Fibroblast of pulmonary artery (primary cell): Measurements from ENCODE around the gene NINJ2.
"Not testable (repeated sequence)": the region's sequence is repeated elsewhere in the genome, so short reads cannot be mapped to it uniquely, and the experiment has no call there.

Experiments
- DNase-seq: peaks from one replicate; pipeline ENCODE4 v3.0.0-alpha.2; 2010; ENCODE audit warnings: low read depth
- H3K4me3 ChIP-seq: replicated peaks from 2 replicates; pipeline ENCODE4 v1.5.1; 2011; ENCODE audit warnings: low read depth, mild to moderate bottlenecking, control low read depth, low read length, moderate library complexity
- CTCF ChIP-seq: IDR thresholded peaks from 2 replicates; pipeline ENCODE4 v1.5.1; 2011; ENCODE audit warnings: mild to moderate bottlenecking, control low read depth, low read length, inconsistent platforms; ENCODE audit errors: missing control alignments

NINJ2 gene

GRCh38 chr12:700016-700415 is 36.8 kb upstream of the NINJ2 start:
- DNase-seq = no peak
- H3K4me3 ChIP-seq = no peak overlapping the region
- no peak for TF ChIP-seq CTCF

DNA sequence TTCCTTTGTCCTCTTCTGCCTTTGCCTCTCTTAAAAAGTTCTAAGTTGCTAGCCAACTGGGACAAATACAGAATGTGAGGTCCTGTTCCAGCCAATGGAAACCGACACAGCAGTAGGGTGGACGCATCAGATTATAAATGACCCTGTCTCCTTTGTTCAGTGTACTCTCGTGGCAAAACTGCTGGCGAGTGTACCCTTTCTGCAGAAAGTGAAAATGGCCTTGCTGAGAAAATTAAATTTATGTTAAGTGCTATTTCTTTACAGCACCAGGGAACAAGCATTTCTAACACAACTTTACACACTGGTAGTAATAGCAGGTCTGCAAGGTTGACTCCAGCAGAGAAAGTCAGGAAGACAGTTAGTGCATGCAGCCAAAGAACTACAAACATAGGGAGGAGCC is 35.0 kb upstream of the NINJ2 start:
- not testable (repeated sequence) for H3K4me3 ChIP-seq, DNase-seq

DNA sequence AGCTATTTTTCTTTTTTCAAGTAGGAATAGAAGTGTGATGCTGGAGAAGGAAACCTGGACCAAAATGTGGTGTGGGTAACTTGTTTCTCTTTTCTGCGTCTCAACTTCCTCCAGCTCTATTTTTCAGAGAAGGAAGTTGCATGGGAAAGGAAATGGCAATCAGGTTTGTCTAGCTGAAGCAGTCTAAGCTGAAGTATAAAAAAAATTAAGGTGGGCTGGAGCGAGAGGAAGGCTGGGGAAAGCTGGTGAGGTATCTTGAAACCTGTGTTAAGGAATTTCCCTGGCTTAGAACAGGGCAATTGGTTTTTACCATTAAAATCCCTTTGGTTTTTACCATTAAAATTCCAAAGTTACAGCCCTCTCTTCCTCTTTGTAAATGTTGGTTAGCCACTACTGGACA is 34.2 kb upstream of the NINJ2 start:
- DNase-seq = no peak
- H3K4me3 ChIP-seq = no peak overlapping the region
- TF ChIP-seq CTCF = no peak

GRCh38 chr12:694734-695503 is 31.7 kb upstream of the NINJ2 start:
- H3K4me3 ChIP-seq = no peak overlapping the region
- TF ChIP-seq CTCF = no peak
- no peak for DNase-seq

DNA sequence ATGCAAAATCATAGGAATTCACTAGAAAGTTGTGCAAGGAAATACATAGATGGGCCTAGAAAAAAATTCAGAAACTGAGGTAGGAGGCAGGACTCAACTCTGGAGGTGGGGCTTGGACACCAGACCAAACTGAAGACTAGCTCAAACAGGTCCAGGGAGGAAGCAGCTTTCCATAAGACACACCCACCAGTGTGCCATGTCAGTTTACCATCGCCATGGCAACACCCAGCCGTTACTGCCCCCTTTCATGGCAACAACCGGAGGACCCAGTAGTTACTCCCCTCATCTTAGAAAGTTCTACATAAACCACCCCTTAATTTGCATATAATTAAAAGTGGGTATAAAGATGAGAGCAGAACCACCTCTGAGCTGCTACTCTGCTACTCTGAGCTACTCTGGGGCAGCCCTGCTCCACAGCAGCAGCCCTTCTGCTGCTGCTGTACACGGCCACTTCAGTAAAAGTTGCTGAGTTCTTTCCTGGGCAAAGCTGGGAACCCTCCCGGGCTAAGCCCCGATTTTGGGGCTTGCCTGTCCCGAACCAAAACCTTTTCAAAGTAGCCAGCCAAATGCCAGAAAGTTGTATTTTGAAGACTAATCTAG is 30.8 kb upstream of the NINJ2 start:
- H3K4me3 ChIP-seq = no peak overlapping the region
- no peak for DNase-seq
- TF ChIP-seq CTCF = no peak

DNA sequence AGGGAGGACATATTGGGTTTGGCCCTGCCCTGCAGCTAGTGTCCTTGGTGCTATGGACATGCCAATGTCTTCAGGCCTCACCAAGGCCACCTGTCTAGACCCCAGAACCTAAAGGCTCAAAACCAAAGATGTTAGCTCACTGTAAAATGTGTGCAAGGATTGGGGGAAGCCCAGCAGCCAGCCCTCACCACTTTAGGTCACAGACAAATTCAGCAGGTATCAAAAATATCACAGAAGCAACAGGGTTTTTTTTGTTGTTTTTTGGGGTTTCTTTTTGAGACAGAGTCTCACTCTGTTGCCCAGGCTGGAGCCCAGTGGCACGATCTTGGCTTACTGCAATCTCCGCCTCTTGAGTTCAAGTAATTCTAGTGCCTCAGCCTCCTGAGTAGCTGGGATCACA is 29.0 kb upstream of the NINJ2 start:
- H3K4me3 ChIP-seq = no peak overlapping the region
- DNase-seq = no peak
- TF ChIP-seq CTCF = no peak

- no peak for TF ChIP-seq CTCF
These were observed 27.2 kb upstream of the NINJ2 start for GRCh38 chr12:690466-690865.

More at GRCh38 chr12:690466-690865, 27.2 kb upstream of the NINJ2 start:
- peak; percentile 22 for DNase-seq
- no peak overlapping the region for H3K4me3 ChIP-seq
